Medulla oblongata (tissue), 1 donor: ENCODE data around the gene EPHB3.
"Not testable (repeated sequence)": the region's sequence is repeated elsewhere in the genome, so short reads cannot be mapped to it uniquely, and the experiment has no call there.

Experiments used
- DNase-seq: peaks from one replicate; pipeline ENCODE4 v3.0.0-alpha.2; 2015; ENCODE audit errors: extremely low spot score

Gene EPHB3

DNA sequence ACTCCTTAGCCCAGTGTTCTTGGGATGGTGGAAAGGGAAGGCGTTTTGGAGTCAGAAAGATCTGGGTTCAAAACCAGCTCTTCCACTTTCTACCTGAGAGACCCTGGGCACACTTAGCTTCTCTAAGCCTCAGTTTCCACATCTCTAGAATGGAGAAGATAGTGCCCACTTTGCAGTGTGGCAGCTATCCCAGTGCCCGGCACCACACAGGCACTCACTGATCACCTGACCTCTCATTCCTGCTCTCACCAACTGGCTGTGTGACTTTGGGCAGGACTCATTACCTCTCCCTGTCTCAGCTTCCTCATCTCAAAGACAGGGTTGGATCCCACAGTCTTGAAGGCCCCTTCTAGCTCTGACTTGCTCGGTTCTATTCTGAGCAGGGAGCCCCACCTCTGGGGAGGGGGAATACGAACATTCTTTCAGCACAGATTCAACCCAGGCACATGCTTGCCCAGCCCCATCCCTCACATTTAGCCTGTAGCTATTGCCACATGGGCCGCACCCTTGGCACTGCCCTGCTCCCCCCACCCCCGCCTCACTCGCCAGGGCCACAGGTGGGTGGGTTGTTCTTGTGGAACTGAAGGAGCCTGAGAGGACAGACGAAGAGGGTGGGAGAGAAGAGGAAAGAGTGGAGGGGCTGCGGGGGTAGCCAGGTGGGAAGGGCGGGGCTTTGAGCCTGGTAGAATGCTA lies 39.2 kb downstream of the EPHB3 start:
- DNase-seq: no peak

GRCh38 chr3:184601576-184602371 lies 40.2 kb downstream of the EPHB3 start:
- no peak for DNase-seq

DNA sequence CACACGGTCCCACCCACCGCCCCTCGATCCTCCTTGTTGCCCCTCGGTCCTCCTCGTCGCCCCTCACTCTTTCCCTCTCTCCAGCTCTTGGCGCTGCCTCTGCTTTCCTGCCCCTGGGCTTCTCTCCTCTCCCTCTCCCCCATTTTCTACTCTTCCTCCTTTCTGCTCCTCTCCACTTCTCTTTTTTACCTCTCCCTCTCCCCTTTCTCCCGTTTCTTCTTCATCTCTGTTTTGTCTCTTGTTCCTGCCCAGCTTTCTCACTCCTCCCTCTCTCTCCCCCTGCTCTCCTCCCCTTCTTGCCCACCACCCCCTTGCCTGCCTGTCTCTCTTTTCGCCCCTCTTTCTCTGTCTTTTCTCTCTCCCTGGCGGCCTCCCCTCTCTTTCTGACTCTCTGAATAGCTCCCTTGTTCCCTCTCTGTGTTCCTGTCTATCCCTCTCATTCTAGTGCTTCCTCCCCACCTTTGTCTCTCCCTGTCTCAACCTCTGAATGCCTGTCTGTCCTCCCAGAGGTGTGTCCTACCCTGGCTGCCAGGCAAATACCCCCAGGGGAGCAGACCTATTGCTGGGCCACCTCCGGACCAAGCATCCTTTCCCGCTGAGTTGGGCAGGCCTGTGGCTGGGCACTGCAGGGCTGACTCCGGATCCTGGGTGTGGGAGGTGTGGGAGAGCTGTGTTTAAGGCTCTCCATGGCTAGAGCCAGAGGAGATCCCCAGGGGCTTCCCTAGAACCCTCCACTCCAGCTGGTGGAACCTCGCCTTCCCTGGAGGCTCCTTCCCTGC lies 41.0 kb downstream of the EPHB3 start:
- DNase-seq: no peak

DNA sequence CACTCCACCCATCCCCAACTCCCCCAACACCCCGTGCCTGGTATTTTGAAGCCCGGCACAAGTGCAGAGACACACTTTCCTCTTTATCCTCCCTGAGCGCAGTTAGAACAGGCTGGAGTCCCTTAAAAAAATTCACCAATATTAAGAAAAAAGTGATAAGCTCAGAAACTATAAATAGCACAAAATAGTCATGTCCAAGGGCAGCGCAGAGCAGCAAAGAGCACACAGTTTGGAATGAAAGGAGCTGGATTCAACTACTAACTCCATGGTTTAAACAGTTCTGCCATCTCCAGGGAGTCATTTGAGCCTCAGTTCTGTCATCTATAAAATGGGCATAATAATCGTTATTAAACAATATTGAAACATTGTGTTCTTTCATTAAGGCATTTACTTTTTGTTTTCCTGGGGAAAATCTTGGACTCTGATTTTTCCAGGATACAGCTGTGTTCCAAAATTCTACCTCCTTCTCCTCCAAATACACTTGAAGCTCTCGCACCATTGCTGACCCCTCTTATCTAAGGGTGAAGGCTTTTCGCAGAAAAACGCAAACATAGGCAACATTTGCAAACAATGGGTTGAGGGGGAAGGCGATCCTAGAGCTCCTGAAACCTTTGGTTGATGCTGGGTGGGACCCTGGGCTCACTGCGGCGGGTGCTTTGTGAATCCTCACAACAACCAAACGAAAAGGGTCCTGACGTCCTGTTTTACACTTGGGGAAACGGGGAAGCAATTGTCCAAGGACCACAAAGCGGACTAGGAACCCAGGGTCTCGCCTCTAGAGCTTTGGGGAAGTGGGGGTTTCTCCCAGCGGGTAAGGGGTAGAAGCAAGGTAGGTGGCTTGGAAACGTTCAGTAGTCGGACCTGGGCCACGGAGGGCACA lies 41.8 kb downstream of the EPHB3 start:
- DNase-seq: no peak

- DNase-seq: no peak
Observed at GRCh38 chr3:184604039-184604601, 42.5 kb downstream of the EPHB3 start.

- DNase-seq: no peak
Observed at GRCh38 chr3:184604615-184605290, 43.2 kb downstream of the EPHB3 start.

DNA sequence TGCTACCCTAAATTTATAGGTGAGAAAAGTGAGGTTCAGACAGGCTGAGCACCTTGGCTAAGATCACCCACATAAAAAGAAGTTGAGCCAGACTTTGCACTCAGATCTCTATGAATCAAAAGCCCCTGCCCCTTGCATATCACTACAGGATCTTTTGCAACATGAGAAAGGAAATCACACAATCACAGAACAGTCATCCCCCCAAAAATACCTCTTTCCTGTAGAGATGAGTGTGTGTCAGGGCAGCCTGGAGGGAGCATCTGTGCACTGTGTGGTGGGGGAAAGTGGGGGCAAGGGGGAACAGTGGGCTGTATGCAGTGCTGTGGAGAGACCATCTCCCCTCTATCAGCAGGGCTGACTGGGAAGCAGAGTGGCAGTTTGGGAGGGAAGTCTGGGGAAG lies 46.6 kb downstream of the EPHB3 start:
- no peak for DNase-seq

DNA sequence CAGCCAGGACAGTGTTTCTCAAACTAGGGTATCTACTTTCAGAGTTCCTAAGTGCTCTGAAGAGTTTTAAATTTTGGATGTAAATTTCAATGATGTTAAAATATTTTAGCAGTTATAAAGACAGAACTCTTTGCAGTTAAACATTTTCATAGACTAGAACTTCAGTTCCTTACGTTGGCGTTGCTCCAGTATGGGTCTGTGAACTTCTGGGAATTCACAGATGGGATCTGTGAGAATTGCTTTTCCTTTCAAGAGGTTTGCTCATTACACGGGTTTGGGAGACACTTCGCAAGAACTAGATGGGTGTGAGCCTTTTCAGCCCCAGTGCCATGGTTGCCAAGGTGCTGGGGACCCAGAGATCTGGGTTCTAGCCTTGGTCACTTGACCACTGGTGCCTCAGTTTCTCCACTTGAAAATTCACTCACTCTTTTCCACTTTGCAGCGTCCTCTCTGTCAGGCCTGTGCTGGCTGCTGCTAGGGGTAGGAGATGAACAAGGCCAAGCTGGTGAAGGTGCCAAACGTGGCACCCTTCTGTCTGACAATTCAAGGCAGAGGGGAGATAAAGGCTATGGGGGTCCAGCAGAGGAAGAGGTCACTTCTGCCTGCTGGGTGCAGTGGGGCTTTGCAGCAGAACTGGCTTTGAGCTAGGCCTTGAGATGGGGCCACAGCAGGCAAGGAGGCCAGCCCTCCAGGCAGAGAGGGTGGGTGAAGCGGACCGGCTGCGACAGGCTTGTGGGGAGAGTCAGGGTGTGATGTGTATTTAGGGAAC lies 48.1 kb downstream of the EPHB3 start:
- DNase-seq: no peak

- DNase-seq: no peak
Observed at GRCh38 chr3:184610245-184610871, 48.8 kb downstream of the EPHB3 start.

GRCh38 chr3:184611607-184612281 lies 50.2 kb downstream of the EPHB3 start:
- DNase-seq: no peak

DNA sequence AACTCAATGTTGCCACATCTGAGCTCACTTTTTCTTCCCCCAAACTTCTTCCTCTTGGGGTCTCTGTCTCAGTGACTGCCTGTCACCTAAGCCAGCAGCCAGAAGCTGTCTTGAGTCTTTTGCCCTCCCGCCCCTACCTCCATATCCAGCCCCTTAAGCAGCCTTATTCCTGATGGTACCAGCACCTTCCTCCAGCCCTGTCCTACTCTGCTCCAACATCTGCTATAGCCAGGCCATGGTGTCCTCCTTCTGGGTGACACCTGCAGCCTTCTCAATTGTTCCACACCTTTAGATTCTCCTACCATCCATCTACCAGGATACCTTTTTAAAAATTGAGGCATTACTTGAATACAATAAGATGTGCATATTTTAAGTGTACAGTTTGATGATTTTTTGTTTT lies 53.8 kb downstream of the EPHB3 start:
- no peak for DNase-seq

GRCh38 chr3:184616436-184616835 lies 54.9 kb downstream of the EPHB3 start:
- DNase-seq: no peak

- not testable (repeated sequence) for DNase-seq
Observed at GRCh38 chr3:184617306-184617705, 55.7 kb downstream of the EPHB3 start.

GRCh38 chr3:184618811-184619210 lies 57.2 kb downstream of the EPHB3 start:
- DNase-seq: no peak

DNA sequence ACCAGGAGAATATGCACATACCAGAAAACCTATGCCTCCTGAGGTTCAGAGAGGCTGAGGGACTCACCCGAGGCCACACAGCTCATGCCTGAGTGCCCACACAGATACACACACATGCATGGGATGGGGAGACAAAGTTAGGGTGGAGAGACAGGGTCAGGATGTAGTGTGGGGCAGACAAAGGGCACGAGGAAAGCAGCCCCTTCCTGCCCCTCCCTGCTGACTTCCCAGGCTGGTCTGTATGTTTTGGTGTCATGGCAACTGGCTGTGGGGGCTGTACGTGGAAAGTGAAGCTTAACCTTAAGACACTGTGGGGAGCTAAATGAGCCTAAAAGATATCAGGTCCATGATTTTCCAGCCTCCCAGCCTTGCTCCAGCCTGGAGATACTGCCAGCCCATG lies 57.8 kb downstream of the EPHB3 start:
- no peak for DNase-seq

DNA sequence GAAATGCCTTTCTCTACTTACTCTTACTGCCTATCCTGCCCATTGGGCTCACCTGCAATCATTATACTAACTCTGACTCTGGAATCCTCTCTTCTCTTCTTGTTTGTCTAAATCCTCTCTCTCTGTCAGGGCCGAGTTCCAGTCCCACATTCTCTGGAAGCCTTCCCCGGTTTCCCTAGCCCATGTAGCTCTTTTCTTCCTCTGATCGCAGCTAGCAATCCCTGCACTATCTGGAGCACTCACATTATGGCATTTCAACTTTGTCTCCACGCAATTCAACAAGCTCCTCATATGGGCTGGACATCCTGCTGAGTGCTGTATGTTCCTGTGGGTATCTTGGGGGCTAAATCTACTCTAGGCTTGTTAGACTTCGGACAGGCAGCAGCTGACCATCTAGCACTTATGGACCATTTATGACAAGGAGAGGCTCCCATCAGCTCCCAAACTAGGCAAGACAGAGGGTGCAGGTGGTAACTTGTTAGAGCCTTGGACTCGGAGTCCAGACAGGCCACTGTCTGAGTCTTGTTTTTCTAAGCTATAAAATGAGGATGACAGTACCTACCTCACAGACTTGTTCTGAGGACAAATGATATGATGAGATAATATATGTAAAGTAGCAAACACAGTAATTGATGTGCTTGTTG lies 58.3 kb downstream of the EPHB3 start:
- DNase-seq: no peak

DNA sequence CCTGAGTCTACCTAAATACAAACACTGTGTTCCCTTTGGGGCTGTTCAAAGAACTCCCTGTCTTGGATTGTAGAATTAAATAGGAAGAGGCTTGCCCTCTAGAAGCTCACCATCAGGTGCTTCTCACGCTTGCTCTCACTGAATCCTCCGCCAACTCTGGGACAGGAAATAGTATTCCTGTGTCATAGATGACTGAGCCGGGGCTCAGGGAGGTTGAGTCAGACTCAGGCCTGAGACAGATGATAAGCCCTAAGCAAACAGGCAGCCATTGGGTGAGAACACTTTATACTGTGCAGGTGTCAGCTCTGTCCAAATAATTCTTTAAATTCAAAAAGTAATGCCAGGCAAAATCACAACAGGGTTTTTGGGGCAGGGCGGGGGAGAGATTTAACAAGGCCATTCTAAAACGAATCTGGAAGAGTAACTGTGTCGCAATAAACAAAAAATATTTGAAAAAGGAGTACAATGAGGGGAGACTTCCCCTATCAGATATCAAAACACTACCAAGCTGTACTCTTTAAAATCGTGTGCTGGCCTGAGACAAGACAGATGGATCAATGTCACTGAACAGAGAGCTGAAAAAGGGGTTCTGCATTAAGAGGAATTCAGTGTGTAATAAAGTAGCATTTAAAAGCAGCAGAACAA lies 59.0 kb downstream of the EPHB3 start:
- DNase-seq: no peak

- DNase-seq: not testable (repeated sequence)
Observed at GRCh38 chr3:184622156-184622555, 60.6 kb downstream of the EPHB3 start.
